GF-D8 (cell line): ENCODE results near the gene RPS6KA2.

Experiments
- DNase-seq: peaks from one replicate; lab custom pipeline; 2025; lab: John Stamatoyannopoulos, UW

Gene RPS6KA2

DNA sequence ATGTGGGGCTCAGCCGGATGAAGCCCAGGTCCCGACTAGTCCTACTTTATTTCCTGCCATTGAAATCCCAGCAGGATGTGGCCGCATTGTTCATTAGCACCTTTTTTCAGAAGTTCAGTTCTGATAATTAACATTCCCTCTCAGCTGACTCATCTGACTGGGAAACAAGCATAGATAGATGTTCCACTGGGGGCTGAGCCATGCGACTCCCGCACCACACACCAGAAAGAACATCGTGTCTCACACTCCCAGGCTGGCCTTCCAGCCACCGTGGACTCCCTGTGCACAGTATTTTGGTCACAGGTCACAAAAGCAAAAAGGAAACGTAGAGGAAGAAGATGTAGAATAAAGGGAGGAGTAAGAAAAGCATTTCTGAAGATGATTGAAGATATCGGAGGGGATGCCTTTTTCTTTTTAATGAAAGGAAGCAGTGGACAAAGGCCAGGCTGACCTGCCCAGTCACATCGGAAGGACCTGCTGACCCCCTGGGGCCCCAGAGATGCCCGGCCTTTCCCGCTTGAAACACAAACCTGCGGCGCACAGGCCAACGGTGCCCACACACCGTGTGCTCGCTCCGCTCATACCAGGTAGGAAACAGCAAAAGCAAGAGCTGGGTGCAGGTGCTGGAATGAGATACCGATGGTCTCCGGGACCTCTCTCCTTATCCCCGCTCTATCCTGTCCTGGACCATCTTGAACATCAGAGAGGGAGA is 11.8 kb downstream of the RPS6KA2 start:
- DNase-seq: no peak

DNA sequence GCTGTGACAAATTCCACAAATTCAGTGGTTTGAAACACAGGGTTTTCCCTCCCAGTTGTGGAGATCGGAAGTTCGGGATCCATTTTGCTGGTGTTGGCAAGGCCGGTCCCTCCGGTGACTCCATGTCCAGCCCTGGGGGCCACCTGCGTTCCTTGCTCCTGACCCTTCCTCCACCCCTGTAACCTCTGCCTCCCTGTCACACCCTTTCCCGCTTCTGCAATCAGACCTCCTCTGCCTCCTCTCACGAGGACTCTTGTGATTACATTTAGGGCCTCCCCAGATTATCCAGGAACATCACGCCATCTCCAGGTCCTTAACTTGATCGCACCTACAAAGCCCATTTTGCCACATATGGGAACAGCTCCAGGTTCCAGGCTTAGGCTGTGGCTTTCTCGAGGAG is 12.5 kb downstream of the RPS6KA2 start:
- no peak for DNase-seq

DNA sequence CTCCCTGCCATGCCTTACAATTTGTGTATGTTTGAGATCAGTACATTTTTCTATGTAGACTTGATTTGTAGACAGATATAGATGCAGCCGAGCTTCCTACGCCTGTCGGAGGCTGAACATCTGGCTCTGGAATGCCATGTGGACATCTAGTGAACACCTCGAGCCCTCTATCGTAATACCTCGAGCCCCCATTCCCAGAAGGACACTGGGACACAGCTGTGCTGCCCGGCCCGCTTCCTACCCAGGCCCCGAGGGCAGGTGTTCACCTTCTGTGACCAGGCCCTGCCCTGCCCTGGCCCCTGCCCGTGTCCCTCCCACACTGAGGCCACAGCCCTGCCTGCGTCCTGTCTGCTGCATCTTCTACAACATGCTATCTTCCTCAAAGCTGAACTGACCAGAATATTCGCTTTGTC is 12.9 kb downstream of the RPS6KA2 start:
- DNase-seq: no peak

DNA sequence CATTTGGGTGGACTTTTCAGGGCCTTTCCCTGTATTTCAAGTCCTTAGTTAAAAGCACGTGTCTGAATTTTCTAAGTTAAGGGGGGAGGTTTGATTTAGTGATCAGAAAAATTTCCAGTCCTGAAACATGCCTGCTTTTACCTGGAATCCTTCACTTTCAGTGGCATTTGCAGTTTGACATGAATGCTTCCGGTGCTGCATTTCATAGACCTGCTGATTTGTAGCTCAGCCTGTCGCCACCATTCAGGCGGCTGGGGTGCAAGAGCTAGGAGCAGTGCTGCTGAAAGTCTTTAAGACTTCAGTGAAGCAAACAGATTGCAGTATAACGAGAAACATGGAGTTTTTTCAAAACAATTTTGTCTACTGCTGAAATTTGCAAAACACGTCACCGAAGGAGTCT is 14.0 kb downstream of the RPS6KA2 start:
- no peak for DNase-seq

DNA sequence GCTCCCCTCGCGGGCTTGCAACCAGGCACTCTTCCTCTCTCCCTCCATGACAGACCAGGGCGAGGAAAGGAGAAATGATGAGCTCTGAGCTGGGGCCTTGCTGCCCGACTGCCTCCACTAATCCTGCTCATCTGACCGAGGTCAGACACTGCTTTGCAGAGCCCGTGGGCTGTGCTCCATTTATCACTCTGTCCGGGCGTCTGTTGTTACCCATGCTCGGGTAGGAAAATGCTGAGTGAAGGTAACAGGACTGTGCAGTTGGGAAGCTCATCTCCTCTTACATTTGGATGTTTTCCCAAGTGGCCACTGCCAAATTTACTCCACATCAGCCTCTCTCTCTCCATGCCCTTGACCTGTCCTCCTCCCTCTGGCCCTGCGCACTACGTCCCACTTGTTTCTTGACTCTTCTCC is 14.6 kb downstream of the RPS6KA2 start:
- DNase-seq: no peak

DNA sequence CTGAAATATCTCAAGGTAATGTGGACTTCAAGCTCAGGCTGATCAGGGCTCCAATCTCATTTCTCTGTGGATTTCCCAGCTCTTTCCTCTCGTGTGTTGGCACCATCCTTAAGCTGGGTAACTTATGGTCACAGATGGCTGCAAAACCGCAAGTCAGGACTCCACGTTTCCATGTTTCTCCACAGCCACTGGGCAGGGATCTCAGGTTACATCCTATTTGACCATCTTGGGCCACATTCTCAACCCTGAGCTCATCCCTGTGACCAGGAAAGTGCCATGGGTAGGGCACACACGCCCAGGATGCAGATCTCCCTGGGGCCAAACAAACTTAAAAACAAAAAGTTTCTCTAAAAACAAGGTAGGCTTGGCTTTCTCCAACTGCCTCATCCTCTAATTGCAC is 15.4 kb downstream of the RPS6KA2 start:
- no peak for DNase-seq

DNA sequence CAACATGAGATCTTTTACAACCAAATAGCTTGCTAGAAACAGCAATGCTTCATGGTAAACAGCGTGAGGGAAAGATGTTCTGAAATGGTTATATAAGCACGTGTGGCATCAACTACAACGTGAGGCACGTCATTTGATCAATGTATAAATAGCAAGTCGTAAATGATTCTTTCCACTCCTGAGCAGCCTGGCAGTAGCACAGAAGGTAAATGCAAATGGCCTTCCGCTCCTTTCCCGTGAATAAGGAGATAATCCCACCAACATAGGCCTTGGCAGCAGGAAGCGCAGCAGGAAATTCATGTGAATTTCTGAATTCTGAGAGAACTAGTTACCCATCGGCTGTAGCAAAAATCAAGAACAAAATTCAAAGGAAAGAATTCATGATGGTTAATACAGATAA is 17.0 kb downstream of the RPS6KA2 start:
- no peak for DNase-seq

DNA sequence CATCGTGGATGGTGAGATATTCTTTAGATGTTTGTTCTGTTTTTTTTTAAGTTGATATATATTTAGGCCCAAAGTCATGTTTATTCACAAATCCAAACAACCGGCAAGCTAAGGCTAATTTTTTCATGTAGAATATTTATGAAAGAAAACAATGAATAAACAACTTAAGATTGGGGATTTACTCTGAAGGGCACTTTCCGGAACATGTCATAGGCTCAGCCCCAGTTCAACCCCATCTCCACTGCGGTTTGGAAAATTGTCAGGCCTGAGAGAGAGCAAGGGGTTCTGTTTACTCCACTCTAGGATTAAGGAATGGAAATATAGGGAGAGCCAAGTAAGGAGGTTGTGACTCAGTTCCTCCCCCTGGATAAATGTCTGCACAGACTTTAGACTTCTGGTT is 18.3 kb downstream of the RPS6KA2 start:
- DNase-seq: no peak

DNA sequence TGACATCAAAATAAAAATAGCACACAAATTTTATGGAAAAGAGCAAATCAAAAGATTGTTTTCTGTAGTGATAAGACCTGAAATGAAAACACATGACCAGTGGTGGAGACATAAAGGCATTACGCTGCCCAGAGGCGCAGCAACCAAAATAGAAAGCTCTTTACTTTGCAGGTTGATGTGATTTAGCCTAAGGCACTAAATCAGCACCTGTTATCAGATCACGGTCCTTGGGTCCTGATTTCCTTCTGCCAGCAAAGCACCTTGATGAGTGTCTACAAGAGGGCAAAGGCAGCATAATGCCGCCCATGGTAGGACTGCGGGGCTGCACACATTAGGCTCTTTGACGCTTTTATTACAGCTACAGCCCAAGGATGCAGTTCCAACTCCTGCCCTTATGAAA is 21.3 kb downstream of the RPS6KA2 start:
- no peak for DNase-seq

DNA sequence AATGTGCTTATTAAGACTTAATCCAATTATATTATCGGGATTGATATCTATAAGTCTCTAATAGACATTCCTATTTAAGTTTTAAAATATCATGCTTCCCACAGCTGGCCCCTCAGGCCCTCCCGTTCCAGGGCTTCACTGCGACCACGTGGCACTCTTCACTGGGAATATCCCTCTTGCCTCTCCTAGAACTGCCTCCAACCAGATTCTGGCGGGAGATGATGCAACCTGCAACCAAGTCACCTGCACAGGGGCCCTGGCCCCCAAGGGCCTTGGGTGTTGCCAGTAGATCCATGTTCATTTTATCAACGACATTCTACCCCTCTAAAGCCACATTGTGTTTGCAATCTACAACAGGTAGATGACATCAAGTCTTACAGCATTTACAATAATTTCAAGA is 22.1 kb downstream of the RPS6KA2 start:
- no peak for DNase-seq

DNA sequence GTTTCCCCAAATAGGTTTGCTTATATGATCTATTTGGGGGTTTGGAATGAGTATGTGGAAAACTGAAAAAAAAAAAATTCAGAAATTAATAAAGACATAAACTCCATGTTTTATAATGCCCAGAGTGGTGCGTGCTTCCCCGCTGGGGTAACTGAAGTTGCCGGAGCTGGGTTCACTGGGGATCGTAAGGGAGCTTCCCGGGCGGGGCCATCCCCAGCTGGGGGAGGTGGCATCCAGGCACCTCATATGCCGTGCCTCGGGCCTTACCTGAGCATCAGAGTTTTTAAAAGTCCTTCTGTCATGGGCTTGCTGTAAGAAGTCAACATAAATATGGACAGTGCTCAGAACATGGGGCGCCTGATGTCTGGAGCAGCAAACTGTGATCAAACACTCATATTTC is 22.7 kb downstream of the RPS6KA2 start:
- no peak for DNase-seq

DNA sequence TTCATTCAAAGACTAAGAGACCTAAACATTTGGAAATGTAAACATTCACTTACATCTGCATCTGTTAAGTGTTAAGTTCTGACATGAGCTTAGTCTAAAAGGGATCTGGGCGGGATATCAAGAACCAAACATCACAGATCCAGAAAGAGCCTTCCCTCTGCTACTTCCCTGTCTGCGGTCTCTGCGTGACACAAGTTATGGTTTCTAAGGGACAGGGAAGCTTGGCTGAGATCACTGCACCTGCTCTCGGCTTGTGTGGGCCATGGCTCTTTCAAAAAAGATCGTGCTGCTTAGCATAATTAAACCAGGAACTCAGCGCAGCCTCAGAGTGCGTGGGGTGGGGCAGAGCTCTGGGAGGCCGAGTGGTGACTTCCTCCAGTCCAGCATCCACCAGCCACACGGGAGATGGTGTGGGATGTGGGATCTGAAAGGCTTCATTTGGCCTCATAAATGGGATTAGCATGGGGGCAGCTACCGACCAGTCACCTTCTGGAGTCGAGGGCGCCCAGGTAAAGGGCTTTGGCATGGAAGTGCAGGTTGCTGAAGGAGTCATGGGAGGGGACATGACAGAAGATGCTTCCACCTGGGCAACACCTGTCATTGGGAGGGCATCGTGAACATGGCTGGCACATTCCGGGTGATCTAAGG is 23.9 kb downstream of the RPS6KA2 start:
- DNase-seq: no peak

DNA sequence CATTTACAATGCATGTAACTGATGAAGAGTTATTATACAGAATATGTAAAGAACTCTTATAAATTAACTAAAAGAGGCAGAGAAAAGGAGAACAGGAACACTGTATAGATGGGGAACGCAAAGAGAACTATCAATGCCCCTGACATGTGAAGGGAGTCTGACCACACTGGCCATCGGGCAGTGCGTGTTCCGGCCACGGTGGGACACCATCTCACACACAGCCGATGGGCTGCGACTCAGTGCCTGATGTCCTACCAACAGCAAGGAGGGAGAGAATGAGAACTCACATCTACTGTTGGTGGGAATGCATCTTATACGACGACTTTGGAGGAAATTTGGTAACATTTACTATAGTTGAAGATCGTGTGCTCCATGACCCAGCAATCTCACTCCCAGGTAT is 25.1 kb downstream of the RPS6KA2 start:
- DNase-seq: no peak

DNA sequence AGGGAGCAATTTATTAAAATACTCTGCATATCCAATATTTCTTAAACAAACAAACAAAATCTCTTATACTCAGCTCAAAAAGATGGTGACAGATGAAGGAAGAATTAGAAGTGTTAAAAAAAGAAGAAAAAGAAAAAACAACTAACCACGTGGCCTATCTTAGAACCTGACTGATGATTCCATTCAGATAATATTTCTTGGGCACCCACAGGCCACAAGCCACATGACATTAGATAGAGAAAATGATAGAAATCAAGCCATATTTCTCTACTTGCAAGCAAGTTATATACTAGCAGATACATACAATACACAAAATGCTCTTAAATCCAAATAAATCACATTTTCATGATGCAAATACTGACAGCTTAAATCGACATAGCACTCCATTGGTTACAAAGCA is 26.1 kb downstream of the RPS6KA2 start:
- no peak for DNase-seq

DNA sequence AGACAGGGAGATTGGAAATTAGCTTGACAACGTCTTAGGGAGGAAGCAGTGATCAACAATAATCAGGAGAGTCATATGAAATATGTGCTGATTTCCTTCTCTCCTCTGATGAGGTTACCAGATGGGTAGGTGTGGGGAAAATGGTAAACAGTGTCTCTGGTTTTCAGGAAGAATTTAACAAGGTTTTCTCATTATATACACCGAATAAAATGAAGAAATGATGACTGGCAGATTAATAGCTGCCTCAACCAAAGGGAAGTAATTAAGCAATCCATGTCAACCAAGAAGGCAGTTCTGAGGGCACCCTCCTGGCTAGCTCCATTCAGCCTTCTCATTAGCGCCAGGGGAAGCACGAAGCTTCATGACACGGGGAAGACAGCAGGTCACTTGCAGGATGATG is 27.8 kb downstream of the RPS6KA2 start:
- peak; percentile 47 for DNase-seq

DNA sequence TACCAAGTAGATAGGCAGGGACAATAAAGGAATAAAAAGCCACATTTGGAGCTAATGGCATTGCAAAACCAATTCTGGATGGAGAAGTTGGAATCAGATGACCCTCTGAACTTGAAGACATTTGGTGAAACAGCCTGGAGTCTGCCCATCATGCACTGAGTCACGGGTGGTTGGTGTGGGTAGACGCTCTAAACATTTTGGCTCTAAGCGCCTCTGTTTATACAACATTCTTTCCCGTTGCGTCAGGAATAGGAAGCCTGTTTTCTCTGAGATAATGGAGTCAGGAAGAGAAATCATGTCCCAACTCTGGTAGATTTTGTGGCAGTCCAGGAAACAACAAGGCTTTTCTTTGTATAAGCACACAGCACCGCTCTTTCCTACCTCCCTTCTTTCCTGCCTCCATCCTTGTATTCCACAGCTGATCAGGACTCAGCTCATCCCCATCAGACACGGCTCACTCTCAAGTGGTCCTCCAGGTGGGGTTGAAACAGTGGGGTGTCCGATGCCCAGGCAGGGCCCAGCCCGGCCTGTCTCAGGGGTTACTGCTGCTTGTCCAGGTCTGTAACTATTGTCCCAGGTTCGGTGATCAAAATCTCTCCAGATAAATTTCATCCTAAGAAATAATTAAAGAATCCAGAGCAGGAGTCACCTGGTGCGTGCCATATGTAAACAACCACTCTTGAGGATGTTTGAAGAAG is 28.5 kb downstream of the RPS6KA2 start:
- peak; percentile 20 for DNase-seq

DNA sequence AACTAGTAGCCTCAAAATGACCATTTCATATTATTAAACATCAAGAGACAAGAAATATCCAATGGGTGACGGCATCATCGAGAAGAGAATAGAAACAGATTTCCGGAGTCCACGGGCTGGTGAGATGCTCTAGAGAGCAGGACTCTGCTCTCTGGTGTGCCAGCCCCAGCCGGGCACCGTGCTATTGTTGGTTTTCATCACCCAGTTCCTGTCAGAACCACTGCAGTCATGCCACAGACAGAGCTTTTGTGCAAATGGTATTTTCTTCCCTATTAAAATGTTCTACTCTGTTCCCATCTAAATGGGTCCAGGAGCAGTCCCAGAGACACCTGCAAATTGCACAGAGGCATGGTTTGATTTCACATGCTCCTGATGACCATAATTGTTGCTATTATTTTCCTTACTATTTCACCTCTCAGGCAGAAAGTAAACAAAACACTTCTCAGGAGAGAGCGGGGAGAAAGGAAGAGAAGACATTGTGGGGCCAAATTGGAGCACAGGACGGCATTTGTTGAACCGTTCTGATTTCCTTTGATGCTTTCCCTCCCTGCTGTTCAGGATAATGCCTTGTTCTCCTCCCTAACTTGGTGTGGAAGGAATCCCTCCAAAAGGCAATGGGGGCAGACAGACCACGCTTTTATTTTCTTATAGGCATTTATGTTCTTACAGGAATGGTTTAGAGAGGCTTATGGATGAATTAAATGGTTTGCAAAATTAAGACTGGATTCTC is 29.2 kb downstream of the RPS6KA2 start:
- DNase-seq: no peak

DNA sequence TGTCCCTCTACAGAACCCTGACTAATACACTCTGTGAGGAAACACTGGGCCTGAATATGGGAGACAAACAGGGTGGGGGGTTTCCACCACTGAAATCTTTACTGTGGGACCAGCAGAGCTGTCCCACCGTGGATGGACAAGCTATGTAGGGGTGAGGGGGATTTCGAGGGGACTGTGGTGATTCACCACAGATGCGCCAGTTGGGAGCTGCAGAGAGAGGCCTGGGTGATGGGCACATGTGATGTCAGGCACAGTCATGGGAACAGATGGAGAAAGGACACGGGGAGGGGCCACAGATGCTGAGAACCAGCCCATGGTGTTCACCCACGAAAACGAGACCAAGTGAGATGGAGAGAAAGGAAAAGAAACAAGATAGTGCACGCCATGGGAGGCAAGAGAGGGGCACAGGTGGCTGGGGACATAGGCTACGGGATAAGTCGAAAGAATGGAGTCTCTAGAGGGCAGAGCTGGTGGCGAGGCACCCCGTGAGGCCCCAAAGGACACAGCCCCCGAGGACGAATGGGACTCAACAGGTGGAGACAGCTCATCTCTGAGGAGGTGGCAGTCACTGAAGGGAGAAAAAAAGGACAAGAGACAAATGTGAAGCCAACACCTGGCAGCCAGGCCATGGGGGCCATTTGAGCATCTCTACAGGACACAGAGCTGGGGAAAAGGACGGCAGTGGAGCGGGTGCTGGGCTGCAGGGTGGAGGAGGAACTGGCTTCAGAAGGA is 30.1 kb downstream of the RPS6KA2 start:
- DNase-seq: no peak

DNA sequence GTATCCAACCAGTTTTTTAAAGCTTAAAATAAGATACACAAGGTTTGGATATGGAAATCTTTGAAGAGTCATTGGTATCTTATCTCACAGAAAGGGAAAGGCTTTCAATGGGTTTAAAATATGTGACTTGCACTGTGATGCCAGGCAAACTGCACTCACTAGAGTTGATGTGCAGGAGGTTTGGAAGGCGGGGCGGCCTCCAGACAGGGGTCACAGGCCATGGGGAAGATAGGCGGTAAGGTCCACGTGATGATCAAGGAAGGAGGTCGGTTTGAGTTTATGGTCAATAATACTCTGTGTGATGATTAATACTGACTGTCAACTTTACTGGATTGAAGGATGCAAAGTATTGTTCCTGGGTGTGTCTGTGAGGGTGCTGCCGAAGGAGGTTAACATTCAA is 31.1 kb downstream of the RPS6KA2 start:
- no peak for DNase-seq

DNA sequence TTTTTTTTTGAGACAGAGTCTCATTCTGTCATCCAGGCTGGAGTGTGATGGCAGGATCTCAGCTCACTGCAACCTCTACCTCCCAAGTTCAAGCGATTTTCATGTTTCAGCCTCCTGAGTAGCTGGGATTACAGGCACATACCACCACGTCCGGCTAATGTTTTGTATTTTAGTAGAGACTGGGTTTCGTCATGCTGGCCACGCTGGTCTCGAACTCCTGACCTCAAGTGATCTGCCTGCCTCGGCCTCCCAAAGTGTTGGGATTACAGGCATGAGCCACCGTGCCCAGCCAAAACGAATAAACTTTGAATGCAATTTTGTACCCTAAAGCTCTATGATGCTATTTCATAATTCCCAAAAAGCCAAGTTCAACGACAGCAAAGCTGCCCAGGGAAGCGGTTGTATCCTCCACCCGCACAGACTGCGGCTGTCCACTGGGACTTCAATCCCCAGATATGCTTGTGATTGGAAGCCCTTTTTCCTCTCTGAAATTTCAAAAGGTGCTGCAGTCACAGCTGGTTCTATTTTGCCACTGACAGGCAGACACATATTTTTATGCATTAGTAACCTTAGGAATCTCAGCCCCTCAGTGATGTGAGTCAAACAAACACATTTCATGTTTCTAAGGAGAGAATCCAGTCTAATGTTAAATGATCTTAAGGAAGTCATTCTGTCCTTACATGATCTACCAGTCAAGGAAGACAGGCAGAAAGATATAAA is 31.8 kb downstream of the RPS6KA2 start:
- DNase-seq: no peak

DNA sequence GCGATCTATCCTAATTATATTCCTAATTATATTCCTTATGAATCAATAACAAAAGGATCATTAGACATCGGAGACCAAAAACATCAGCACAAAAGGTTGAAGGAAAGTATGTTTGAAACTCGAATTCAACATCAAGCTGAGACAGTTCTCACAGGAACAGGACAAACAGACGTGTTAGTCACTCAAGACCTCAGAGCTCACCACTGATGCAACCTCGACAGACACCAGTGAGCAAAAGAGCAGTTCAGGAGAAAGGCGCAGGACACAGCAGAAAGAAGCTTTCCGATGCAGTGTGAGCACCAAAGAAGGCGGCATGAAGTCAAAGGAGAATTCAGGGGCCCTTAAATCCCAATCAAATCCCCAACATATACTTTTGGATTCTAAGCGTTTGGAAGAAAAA is 34.2 kb downstream of the RPS6KA2 start:
- no peak for DNase-seq
